Duodenal mucosa (tissue), 2 donors: Measurements from ENCODE around the gene BASP1.

ENCODE experiments used
- H3K27ac ChIP-seq: one replicate; pipeline ENCODE4 v1.7.0; 2013; ENCODE audit warnings: low read depth, low read length
- H3K27me3 ChIP-seq, 2 donors: one replicate each; pipeline ENCODE4 v1.7.0; 2013; ENCODE audit warnings: low read length in 2 of 2, control low read depth in 1 of 2; ENCODE audit not compliant: insufficient read depth in 2 of 2, control insufficient read depth in 1 of 2
- H3K36me3 ChIP-seq, 2 donors: one replicate each; pipeline ENCODE4 v1.7.0; 2013; ENCODE audit warnings: low read length in 2 of 2, control low read depth in 1 of 2; ENCODE audit not compliant: insufficient read depth in 2 of 2, control insufficient read depth in 1 of 2
- H3K4me1 ChIP-seq, 2 donors: one replicate each; pipeline ENCODE4 v1.7.0; 2013; ENCODE audit warnings: low read length in 2 of 2, control low read depth in 1 of 2; ENCODE audit not compliant: insufficient read depth in 2 of 2, control insufficient read depth in 1 of 2
- H3K4me3 ChIP-seq, 2 donors: one replicate each; pipeline ENCODE4 v1.7.0; 2013; ENCODE audit warnings: low read length in 2 of 2, low read depth in 1 of 2
- H3K9ac ChIP-seq, 2 donors: one replicate each; pipeline ENCODE4 v1.7.0; 2013; ENCODE audit warnings: low read length in 2 of 2, low read depth in 1 of 2
- H3K9me3 ChIP-seq, 2 donors: one replicate each; pipeline ENCODE4 v1.7.0; 2013; ENCODE audit warnings: low read length in 2 of 2, control low read depth in 1 of 2; ENCODE audit not compliant: control insufficient read depth in 1 of 2

BASP1 gene

DNA sequence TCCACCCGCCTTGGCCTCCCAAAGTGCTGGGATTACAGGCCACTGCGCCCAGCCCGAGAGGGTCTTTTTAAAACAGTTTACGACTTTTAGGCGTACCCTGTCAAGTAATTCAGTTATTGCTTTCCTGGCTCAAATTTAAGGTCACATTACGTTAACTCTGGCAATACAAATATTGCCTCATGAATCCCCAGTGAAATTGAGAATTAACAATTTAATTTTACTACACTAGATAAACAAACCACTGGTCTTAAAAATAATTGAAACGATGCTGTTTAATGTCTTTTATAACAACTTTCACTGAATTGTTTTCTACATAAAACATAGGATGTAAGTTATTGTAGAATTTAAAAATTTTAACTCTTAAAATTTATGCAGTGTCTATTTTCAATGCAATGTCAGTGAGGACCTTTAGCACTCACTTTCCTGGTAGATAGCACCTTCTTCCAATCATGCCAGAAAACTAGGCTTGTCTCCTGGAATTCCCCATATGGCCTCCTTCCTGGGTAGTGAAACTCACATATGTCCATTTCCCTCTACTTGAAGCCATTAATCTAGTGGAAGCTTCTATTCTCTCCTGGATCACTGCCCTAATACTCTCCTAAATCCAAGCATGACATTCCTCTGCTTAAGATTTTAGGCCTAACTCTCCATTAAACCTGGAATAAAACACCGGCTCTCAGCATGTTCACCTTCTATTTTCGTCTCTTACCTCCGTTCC lies 13.5 kb downstream of the BASP1 start:
- Histone ChIP-seq H3K36me3 (no peaks in the 10 kb centered on the region), H3K27ac (no peak overlapping the region)

DNA sequence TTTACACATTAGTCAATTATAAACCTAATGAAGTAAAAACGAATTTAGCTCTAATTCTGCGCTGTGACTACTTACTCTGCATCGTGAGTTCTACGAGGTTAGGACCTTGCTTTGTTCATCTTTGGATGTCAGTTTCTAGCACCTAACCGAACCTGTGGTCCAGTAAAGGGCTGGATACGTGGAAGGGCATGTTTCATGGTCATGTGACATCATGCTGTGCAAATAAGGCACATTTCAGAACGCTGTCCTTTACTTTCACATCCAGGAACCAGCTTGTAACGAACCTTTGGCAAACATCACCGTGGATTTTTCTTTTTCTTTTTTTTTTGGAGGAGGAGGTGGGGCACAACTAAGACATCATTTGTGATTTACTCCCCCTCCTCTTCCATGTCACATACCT lies 15.0 kb downstream of the BASP1 start:
- Histone ChIP-seq H3K36me3 (no peaks in the 10 kb centered on the region), H3K27me3 (no peaks in the 10 kb centered on the region), H3K4me1 (peaks cover 3 to 4% of the 10 kb centered on the region in 2 donors), H3K9me3 (no peaks in the 10 kb centered on the region), H3K27ac (no peak overlapping the region), H3K4me3 (no peak overlapping the region), H3K9ac (no peak overlapping the region)

More for the DNA sequence above, 13.5 kb downstream of the BASP1 start:
- no peak overlapping the region for H3K9ac ChIP-seq
- no peaks in the 10 kb centered on the region for H3K27me3 ChIP-seq
- H3K4me3 ChIP-seq: no peak overlapping the region
- peaks cover 3 to 4% of the 10 kb centered on the region in 2 donors for H3K4me1 ChIP-seq
- H3K9me3 ChIP-seq: no peaks in the 10 kb centered on the region

DNA sequence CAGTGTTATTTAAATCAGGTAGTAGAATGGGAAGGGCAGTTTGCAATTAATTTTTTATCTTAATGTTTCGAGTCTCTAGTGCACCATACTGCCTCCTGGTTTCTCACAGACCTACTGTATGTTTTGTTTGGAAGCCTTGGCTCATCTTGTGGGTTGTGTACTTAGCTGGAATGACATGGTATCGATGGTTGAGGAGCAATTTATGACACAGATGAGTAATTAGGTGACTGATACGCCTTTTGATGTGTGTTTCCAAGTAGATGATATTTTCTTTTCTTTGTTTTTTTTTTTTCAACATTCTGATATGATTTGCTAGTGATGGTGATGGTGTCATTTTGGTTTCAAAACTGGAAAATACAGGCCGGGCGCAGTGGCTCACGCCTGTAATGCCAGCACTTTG lies 16.1 kb downstream of the BASP1 start:
- no peak overlapping the region for H3K27ac ChIP-seq
- H3K9ac ChIP-seq: no peak overlapping the region
- H3K4me3 ChIP-seq: no peak overlapping the region
- H3K36me3 ChIP-seq: no peaks in the 10 kb centered on the region
- H3K4me1 ChIP-seq: peaks cover 2 to 3% of the 10 kb centered on the region in 2 donors
- H3K27me3 ChIP-seq: no peaks in the 10 kb centered on the region
- no peaks in the 10 kb centered on the region for H3K9me3 ChIP-seq

- Histone ChIP-seq H3K4me1 (no peaks in the 10 kb centered on the region), H3K4me3 (no peak overlapping the region), H3K27me3 (no peaks in the 10 kb centered on the region), H3K9ac (no peak overlapping the region), H3K27ac (no peak overlapping the region), H3K9me3 (no peaks in the 10 kb centered on the region), H3K36me3 (no peaks in the 10 kb centered on the region)
Observed at GRCh38 chr5:17234374-17234773, 16.9 kb downstream of the BASP1 start.

DNA sequence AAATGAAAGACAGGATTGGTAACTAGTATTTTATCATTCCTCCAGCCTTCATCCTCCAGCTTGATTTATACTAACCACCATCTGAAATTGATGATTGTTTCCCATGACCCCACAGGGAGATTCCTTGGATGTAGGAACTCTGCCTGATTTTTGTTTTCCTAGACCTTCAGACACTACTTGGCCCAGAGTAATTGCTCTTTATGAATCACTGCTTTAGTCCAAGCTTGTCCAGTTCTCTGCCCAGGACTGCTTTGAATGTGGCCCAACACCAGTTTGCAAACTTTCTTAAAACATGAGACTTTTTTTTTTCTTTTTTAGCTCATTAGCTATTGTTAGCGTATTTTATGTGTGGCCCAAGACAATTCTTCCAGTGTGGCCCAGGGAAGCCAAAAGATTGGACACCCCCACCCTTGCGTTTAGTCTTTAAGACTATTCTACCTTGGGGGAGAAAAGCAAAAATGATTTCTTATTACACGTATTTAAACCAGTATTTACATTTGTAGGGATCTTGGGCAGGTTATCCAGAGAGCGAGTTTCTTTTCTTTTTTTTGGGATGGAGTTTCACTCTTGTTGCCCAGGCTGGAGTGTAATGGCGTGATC lies 18.4 kb downstream of the BASP1 start:
- Histone ChIP-seq H3K27me3 (no peaks in the 10 kb centered on the region), H3K9me3 (no peaks in the 10 kb centered on the region), H3K4me1 (no peaks in the 10 kb centered on the region), H3K27ac (no peak overlapping the region), H3K9ac (no peak overlapping the region), H3K4me3 (no peak overlapping the region), H3K36me3 (no peaks in the 10 kb centered on the region)

- H3K9me3 ChIP-seq: no peaks in the 10 kb centered on the region
- H3K27ac ChIP-seq: no peak overlapping the region
- H3K4me1 ChIP-seq: no peaks in the 10 kb centered on the region
- no peak overlapping the region for H3K4me3 ChIP-seq
- H3K36me3 ChIP-seq: no peaks in the 10 kb centered on the region
- no peak overlapping the region for H3K9ac ChIP-seq
- H3K27me3 ChIP-seq: no peaks in the 10 kb centered on the region
Observed at GRCh38 chr5:17238521-17239041, 21.1 kb downstream of the BASP1 start.

DNA sequence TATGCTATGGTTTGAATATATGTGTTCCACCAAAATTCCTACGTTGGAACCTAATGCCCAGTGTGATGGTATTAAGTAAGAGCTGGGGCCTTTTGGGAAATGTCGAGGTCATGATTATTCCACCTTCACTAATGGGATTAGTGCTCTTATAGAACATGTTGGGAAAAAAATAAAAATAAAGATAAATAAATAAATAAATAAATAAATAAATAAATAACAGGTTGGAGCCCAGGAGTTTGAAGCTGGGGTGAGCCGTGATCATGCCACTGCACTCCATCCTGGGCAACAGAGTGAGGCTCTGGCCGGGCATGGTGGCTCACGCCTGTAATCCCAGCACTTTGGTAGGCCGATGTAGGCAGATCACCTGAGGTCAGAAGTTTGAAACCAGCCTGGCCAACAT lies 22.5 kb downstream of the BASP1 start:
- no peak overlapping the region for H3K27ac ChIP-seq
- no peaks in the 10 kb centered on the region for H3K4me1 ChIP-seq
- H3K36me3 ChIP-seq: no peaks in the 10 kb centered on the region
- H3K9me3 ChIP-seq: no peaks in the 10 kb centered on the region
- no peak overlapping the region for H3K4me3 ChIP-seq
- no peaks in the 10 kb centered on the region for H3K27me3 ChIP-seq
- no peak overlapping the region for H3K9ac ChIP-seq

- Histone ChIP-seq H3K27ac (no peak overlapping the region), H3K27me3 (no peaks in the 10 kb centered on the region), H3K9me3 (no peaks in the 10 kb centered on the region), H3K36me3 (no peaks in the 10 kb centered on the region), H3K4me3 (no peak overlapping the region), H3K9ac (no peak overlapping the region), H3K4me1 (no peaks in the 10 kb centered on the region)
Observed at GRCh38 chr5:17240487-17240886, 23.1 kb downstream of the BASP1 start.

DNA sequence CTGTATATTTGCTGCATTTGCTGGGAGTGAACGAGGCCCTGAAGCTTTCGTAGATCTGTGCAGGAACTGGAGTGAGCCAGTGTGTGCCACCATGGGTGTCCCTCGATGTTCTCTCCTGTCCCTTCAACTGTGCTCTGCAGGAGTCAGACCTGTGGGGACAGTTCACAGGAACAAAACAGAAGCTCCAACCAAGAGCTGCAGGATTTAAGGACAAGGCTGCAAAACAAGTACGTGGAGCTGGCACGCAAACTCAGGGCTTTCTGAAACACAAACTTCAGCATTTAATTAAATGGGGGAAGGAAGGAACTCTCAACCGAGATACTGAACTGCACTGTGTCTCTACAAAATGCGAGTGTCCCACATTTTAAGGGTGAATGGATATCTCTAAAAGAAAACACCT lies 24.2 kb downstream of the BASP1 start:
- H3K36me3 ChIP-seq: no peaks in the 10 kb centered on the region
- H3K9ac ChIP-seq: no peak overlapping the region
- no peaks in the 10 kb centered on the region for H3K27me3 ChIP-seq
- no peak overlapping the region for H3K4me3 ChIP-seq
- no peaks in the 10 kb centered on the region for H3K4me1 ChIP-seq
- no peaks in the 10 kb centered on the region for H3K9me3 ChIP-seq
- no peak overlapping the region for H3K27ac ChIP-seq

DNA sequence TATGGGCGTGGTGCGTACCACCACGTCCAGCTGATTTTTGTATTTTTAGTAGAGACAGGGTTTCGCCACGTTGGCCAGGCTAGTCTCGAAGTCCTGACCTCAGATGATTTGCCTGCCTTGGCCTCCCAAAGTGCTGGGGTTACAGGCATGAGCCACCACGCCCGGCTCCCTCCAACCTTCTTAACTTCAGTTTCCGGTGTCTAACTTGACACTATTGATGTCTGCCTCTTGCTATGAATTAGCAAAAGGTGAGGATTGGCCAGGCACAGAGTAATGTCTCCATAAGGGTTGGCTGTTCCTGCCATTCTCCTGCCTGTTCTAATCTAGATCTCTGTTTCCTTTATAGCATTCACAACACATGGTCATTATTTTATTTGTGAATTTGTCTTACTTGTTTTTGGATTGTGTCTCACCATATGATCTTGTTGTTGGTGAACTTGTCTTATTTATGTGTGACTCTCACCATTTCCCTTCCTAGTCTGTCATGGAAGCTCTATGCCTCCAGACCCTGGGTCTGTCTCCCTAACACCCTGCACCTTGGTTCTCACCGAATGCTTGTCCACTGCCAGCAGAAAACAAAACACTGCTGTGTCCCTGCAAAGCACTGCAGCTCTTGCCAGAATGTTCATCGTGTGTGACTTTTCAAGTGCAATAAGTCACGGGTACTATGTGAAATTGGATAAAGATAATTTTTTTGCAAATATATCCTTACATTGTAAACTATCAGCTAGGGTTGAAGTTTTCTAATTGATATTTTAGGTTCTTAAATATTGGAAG lies 26.0 kb downstream of the BASP1 start:
- no peaks in the 10 kb centered on the region for H3K4me1 ChIP-seq
- no peaks in the 10 kb centered on the region for H3K27me3 ChIP-seq
- H3K27ac ChIP-seq: no peak overlapping the region
- no peak overlapping the region for H3K9ac ChIP-seq
- no peaks in the 10 kb centered on the region for H3K9me3 ChIP-seq
- H3K36me3 ChIP-seq: no peaks in the 10 kb centered on the region
- no peak overlapping the region for H3K4me3 ChIP-seq
